GM19238 (cell line): ENCODE results near the gene DOCK7.
"Not testable (repeated sequence)": the region's sequence is repeated elsewhere in the genome, so short reads cannot be mapped to it uniquely, and the experiment has no call there.

Experiments
- DNase-seq: peaks from one replicate; pipeline ENCODE4 v3.0.0; 2011; ENCODE audit warnings: low spot score; ENCODE audit not compliant: insufficient read length

The DOCK7 gene, protein sequence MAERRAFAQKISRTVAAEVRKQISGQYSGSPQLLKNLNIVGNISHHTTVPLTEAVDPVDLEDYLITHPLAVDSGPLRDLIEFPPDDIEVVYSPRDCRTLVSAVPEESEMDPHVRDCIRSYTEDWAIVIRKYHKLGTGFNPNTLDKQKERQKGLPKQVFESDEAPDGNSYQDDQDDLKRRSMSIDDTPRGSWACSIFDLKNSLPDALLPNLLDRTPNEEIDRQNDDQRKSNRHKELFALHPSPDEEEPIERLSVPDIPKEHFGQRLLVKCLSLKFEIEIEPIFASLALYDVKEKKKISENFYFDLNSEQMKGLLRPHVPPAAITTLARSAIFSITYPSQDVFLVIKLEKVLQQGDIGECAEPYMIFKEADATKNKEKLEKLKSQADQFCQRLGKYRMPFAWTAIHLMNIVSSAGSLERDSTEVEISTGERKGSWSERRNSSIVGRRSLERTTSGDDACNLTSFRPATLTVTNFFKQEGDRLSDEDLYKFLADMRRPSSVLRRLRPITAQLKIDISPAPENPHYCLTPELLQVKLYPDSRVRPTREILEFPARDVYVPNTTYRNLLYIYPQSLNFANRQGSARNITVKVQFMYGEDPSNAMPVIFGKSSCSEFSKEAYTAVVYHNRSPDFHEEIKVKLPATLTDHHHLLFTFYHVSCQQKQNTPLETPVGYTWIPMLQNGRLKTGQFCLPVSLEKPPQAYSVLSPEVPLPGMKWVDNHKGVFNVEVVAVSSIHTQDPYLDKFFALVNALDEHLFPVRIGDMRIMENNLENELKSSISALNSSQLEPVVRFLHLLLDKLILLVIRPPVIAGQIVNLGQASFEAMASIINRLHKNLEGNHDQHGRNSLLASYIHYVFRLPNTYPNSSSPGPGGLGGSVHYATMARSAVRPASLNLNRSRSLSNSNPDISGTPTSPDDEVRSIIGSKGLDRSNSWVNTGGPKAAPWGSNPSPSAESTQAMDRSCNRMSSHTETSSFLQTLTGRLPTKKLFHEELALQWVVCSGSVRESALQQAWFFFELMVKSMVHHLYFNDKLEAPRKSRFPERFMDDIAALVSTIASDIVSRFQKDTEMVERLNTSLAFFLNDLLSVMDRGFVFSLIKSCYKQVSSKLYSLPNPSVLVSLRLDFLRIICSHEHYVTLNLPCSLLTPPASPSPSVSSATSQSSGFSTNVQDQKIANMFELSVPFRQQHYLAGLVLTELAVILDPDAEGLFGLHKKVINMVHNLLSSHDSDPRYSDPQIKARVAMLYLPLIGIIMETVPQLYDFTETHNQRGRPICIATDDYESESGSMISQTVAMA (N-terminal part only)

DNA sequence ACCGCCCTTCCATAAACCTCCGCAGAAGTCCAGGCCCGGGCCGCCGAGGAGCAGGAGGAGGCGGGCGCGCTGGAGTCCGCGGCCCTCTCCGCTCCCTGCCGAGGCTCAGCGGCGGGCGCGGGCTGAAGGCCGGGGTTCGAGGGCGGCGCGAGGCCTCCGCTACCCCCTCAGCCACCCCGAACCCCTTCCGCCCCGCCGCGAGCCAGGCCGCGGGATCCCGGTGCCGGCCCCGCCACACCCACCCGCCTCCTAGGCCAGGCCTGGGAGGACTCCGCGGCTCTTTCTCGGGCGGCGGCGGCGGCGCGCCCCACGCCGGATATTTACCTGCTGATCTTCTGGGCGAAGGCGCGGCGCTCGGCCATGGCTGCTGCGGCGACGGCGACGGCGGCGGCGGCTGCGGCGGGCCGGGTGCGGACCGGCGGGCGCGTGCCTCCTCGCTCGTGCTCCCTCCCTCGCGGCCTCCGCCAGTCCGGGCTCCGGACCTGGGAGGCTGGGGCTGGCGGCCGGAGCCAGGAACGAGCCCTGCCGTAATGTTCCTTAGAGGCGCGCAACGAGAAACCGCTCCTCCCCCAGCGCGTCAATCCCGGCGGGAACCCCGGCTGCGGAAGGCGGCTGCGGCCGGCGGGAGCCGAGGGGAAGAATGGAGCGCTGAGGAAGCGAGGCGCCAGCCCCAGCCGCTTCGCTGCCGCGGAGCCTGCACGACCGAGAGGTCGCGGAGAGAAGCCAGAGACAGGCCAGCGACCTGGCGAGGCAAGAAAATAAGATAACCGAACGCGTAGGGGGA is at the start of gene DOCK7:
Gene DOCK7 (minus strand): TSS at position 484 of the 784 bp plus-strand sequence. CDS start 122 bp downstream, at position 362.
- DNase-seq, result peak; percentile 63

DNA sequence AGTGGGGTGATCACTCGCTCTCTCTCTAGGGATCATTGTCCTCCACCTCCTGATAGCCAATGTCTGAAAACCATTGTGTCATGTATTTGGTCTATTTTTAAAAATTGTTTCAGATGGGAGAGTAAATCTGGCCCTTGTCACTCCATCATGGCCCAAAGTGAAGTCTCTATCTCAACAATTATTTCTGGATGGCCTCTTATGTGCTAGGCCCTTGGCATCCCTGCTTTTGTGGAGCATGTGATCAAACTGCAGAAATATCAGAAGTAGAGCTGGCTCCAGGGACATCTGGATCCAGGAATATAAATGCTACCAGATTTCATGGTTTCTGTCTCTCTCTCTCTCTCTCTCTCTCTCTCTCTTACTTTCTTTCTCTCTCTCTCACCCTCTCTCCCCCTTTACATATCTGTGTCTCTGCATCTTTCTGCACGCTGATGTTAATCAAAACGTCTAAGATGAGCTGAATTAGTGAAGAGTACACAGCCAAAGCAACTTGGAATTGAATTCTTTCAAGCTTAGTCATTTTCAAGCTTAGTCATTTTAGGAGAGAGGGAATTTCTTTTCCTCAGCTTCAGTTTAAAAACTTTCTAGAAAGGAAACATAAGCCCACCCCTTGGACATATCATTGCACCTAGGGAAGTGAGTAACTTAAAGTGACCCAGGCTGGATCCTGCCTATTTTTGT is 47.4 kb upstream of the DOCK7 start:
- no peak for DNase-seq

DNA sequence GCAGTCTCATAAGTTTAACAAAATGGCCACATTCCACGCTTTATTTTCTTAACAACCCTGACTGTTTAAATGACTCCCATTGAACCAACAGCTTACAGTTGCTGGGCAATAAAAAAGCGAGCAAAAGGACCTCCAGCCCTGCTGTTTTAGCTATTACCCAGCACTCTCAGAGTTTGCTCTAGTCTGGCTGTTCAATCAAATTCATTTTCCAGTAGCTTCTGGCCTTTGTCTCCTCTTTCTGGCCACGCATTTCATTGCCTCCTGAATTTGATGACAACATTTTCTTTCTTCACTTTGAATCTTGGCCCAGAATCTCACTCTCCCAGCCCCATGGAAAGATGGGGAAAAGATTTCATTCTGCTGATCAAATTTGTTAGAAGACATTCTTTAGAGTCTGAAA is 44.1 kb upstream of the DOCK7 start:
- DNase-seq, result no peak

DNA sequence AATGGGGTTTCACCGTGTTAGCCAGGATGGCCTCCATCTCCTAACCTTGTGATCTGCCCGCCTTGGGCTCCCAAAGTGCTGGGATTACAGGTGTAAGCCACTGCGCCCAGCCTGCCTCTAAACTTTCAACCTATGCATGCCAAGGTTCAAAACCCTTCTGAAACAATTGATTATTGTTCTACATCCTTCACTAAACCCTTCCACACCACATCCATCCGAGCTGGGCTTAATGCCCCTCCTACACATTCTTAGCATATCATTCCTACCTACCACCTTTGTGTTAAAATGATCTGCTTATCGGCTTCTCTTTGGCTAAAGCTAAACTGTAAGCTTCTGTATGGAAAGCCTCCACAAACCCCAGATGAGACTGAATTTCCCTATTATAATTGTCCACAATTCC is 40.8 kb upstream of the DOCK7 start:
- DNase-seq, result no peak

DNA sequence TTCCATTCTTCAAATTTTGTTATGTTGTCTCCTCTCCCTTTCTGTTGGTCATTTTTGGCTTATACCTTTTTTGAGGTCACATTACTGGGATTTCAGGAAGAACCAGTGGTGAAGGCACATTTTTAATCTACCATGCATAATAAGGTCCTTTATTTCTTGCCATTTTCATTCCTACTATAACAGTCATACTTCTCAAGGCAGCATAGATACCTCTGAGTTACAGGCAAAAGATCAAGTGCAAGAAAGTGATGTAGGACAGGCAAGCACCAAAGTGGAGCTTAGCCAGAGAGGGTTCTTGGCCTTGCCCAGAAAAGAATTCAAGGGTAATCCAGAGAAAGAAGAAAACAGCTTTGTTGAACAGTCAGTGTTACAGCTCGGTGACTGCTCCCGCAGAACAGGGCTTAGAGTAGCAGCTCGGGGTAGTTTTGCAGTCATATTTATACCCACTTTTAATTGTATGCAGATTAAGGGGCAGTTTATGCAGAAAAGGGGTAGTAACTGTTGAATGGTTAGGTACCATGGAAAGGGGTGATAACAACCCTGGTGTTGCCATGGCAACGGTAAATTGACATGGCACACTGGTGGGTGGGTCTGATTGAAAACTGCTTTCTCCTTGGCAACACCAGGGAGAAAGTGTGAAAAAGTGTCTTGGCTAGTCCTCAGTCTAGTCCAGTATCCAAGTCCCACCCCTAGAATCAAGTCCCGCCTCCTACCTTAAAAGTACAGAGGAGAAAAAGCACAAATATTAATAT is 39.6 kb upstream of the DOCK7 start:
- DNase-seq, result no peak

DNA sequence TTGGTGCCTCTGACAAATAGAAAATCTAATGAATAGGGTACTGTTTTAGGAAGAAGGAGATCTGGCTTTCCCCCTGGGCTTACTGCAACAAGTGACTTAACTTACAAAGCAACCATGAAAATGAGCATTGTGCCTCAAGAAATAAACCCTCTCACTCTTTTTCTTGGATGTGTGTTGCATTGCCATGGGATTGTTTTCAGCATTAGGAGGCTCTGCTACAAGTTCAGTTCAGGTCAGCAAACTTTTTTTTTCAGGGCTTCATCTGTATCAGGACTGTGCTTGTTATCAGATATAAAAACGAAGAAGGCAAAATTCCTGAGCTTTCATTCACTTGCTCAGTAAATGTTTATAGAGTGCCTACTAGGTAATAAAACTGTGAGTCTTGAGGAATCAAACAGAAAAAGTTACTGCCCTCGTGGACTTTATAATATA is 37.8 kb upstream of the DOCK7 start:
- DNase-seq, result no peak

DNA sequence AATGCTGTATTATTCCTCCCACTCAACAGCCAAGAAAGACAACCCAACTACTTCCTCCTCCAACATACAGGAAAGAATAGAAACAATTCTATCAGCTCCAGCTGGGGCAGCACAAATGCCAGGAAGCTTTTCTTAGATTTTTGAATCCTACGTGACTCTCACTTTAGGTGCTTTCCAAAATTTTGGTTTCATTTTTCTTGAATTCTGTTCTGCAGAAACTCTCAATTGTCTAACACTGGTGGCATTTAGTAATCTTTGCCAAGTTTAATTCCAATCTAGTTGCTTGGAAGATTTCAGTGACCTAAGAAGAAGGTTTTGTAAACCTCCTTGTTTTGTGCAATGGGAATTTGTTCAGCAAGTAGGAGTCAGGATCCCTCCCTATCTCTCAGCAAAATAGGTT is 37.1 kb upstream of the DOCK7 start:
- no peak for DNase-seq

DNA sequence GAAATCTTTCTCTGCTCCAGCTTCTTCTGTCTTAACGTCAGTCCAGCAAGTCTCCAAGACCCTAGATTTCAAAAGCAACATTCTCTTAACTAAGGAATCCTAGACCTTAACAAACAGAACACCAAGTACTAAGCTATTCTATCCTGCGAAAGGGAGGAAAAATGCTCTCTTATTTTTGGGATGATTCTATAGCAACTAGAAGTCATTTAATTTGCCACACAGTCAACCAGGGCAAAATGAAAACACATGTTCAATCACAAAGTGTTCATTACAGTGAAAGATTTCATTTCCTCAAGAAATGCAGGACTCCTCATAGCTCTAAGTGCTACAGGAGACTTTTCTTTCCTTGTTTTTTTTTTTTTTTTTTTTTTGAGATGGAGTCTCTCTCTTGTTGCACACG is 36.2 kb upstream of the DOCK7 start:
- no peak for DNase-seq

DNA sequence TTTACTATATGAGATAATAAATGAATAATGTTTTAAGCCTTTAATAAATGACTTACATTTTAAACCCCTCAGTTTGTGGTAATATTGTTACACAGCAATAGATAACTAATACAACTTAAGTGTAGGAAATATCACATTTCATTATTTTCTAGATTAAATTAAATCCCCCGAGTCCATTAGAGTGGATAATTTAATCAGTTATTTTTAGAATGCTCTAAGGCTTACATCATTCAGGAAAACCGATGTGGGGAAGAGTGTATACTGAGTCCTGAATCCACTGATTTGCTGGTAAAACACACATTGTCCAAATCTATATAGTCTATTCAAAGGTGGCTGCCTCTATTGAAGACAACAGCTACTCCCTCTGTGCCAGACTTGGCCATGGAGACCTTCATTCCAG is 35.7 kb upstream of the DOCK7 start:
- no peak for DNase-seq

DNA sequence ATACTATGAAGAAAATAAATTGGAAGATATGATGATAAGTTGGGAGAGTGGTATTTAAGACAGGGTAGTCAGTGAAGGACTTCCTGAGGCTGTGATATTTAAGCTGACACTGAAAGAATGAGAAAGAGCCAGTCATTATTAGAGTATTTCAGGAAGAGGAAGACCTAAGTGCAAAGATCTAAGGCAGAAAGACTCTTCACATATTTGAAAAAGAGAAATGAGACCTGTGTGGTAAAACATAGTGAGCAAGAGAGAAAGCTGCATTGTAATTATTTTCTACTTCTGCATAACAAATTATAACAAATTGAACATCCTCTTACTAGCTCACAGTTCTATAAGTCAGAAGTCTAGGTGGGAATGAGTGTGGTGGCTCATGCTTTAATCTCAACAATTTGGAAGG is 34.6 kb upstream of the DOCK7 start:
- DNase-seq, result no peak

DNA sequence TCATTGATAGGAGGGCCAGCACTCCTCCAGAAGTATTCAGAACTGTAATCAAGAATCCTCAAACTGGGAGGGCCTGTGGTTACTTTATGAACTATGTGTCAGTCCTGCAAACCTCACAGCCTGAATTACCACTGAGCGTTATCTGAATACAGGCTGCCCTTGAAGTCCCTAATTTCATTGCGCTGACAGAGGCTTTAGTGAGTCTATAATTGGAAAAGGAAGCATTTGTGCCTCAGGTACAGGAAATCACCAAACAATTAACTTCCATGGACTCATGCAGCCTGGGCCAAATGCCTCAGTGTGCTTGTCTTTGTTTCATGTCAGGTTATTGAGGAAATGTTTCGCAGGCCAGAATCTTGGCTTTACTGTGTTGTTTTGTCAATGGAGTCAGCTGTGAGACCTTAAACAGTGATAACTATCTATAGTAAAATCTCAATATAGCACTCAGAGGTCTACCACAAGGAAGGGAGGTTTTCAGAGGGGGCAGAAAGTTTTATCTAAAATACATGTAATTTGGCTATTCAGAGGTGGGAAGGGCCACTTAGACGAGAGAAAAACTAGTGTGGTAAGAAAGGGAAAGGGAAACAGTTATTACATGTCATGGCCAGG is 32.9 kb upstream of the DOCK7 start:
- DNase-seq, result no peak

DNA sequence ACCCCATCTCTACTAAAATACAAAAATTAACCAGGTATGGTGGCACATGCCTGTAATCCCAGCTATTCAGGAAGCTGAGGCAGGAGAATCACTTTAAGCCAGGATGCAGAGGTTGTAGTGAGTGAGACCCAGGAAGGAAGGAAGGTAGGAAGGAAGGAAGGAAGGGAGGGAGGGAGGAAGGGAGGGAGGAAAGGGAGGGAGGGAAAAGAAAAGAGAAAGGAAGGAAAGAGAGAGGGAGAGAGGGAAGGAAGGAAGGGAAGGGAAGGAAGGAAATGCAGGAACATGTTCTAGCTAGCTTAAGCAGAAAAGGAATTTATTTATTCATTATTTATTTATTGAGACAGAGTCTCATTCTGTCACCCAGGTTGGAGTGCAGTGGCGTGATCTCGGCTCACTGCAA is 30.2 kb upstream of the DOCK7 start:
- DNase-seq, result not testable (repeated sequence)

DNA sequence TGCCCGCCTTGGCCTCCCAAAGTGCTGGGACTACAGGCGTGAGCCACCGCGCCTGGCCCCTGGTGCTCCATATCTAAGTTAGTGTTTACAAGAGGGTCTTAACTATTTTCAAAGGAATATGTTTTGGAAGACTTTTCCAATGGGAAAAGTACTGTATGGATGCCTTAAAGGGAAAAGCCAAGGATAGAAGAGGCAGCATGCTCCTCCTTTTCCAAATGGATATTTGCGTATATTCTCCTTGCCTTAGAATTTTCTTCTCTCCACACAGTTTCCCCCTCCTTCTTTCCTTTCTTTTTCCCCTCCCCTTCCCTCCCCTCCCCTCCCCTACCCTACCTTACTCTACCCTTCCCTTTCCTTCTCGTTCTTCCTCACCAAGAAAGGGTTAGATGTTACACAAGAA is 29.3 kb upstream of the DOCK7 start:
- DNase-seq, result no peak

DNA sequence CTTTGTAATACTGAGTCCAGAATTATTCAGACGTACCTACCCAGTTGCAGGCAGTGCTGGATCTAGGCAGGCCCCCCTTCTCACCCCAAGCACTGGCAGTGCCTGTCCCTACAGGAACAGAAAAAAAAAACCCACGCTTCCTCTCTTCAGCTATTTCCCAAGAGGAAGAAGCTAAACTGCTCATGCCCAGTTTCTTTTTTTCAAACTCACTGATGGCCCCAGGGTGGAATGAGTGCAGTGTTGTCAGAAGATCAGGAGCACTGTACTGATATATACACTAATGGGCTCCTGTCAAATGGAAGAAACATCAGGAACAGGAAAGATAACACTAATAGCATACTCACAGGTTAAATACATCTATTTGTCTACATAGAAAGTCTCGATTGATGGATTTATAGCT is 28.2 kb upstream of the DOCK7 start:
- DNase-seq, result no peak

DNA sequence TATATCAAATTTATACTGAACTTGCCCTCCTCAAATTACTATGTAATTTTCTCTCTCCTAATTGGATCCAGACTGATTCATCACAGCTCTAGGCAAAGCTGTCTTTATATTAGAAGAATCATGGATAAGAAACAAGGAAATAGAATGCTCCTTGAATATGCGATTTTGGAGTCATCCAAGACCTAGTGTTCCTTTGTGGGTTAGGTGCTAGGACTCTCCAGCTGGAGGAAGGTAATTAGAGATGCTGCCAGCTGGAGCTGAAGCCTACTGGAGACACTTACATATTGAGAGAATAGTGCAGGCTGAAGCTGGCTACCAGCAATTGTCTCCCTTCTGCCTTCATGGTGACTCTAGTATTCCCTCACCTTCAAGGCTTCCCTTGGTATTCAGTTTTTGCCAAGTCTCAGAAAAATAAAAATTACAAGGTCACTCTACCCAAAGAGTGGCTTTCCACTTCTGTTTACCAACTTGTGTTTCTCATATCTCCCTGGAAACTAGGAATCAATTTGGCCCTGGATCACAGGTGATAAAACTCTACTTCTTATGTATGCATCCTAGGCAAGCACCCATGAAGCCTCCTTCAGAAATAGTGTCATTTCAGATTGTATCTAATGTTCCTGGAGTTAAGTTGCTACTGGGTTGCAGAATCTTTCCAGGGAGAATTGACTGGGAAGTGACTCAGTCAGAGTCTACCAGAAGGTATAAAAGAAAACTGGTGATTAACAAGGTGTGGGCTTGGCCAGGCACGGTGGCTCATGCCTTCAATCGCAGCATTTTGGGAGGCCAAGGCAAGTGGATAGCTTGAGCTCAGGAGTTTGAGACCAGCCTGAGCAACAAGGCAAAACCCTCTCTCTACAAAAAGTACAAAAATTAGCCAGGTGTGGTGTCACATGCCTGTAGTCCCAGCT is 24.4 kb upstream of the DOCK7 start:
- DNase-seq, result no peak

DNA sequence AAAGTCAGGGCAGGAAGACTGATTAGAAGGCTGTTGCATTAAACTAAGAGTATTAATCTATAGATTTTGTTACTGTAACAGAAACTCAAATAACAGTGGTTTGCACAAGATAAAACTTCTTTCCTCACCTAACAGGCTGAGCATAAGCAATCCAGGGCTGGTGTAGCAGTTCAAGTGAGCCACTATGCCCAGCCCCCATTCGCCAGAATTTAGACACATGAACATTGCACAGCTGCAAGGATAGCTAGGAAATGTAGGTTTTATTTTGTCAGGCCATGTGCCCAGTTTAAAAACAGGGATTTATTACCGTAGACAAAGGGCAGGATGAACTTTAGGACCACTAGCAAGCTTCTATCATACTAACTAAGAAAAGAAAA is 19.5 kb upstream of the DOCK7 start:
- DNase-seq, result no peak

DNA sequence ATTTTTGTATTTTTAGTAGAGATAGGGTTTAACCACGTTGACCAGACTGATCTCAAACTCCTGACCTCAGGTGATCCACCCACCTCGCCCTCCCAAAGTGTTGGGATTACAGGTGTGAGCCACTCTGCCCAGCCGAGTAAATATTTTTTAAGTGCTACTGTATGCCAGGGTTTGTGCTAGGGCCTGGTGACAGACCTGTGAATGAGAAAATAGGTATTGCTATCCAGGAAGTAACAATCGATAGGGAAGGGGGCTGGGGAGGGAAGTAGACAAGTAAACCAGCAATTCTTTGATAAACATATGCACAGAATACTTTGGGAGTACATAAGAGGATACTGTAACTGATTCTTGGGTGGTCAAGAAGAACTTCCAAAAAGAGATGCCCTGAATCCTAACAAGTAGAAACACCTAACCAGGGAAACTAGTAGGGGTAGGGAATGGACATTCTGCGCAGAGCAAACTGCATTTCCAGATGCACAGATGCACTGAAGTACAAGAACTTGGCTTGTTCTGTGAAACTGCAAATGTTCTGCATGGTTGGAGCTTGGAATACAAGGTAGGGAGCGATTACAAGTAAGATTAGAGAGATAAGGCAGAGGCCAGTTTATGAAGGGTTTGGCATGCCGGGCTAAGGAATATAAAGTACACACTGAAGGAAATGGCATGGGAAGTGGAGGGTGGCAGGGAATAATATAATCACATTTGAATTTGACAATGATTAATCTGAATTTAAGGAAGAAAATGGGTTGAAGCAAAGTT is 19.0 kb upstream of the DOCK7 start:
- DNase-seq, result no peak
